ENCODE results near the gene HRH2.

DNA sequence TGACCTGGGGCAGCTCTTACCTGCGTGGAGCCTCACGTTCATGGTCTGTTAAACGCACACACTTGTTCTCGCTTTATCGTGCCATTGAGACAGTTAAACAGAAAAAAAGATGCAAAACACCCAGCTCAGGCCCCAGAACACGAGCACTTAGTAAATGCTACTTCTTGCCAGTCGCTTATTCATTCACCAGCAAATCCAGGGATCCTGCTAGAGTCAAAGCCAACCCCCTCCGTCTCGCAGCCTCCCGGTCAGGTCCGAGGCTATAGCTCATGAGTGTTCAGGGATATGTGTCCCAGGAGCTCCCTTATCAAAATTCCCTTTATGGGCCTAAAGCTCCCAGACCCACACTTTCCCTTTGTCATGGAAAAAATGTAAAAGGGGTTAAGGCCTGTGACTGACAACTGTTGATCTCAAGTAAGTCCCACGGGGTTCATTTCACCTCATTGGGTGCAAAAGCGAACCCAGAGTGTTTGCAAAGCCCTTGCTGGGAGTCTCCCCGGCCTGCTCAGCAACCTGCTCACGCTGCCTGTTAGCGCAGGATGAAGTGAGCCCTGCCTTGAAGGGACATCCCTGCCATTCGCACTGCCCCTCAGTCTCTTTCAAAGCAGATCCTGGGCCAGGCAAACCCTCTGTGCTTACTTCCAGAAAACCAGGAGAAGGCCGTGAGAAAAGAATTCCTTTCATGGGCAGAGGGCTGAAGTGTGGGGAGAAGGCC is 40.7 kb downstream of the HRH2 start:
- TF ChIP-seq EZH2 (IDR thresholded peaks at IDR 0.05) (no peak), POLR2AphosphoS5 (IDR thresholded peaks at IDR 0.05; ENCODE audit: borderline replicate concordance, low read depth, low read length) (no peak)

All from SK-N-MC (cell line).